K562 (cell line): Measurements from ENCODE around the gene PPT1. TPM values are rescaled to one million over a fixed set of nuclear protein-coding genes. Genes with fewer than 3 reads are reported as not detected.

Experiments used
- CCAR2 ChIP-seq: fragments of 200-400 bp; formaldehyde crosslinking; IDR thresholded peaks from 2 replicates; pipeline ENCODE4 v1.6.1; 2017; ENCODE audit warnings: mild to moderate bottlenecking, low read depth, low read length
- CREB3 ChIP-seq: fragments of 450-650 bp; conservative IDR thresholded peaks from 2 replicates; pipeline ENCODE4 v1.6.1; 2016; ENCODE audit warnings: missing genetic modification characterization, low read depth, mild to moderate bottlenecking, missing compliant biosample characterization, moderate library complexity
- ESRRA ChIP-seq: fragments of 450-650 bp; IDR thresholded peaks from 2 replicates; pipeline ENCODE4 v1.6.1; 2014; ENCODE audit warnings: low read depth, mild to moderate bottlenecking, moderate library complexity, borderline replicate concordance
- FOXA1 ChIP-seq: fragments of 450-650 bp; IDR thresholded peaks from 2 replicates; pipeline ENCODE4 v1.6.1; 2016; ENCODE audit warnings: mild to moderate bottlenecking, borderline replicate concordance
- GMEB1 ChIP-seq: fragments of 250-450 bp; sonication (Bioruptor Pico); IDR thresholded peaks from 2 replicates; pipeline ENCODE4 v1.4.0; 2020; ENCODE audit warnings: mild to moderate bottlenecking
- MAFF ChIP-seq: IDR thresholded peaks from 2 replicates; pipeline ENCODE4 v1.6.1; 2012; ENCODE audit warnings: low read length, improper control_type of control experiment
- MAFG ChIP-seq: fragments of 450-650 bp; conservative IDR thresholded peaks from 2 replicates; pipeline ENCODE4 v1.6.1; 2016; ENCODE audit warnings: missing genetic modification characterization, missing compliant biosample characterization
- MLX ChIP-seq, 2 experiments: fragments of 450-650 bp in 1 of 2; sonication (generic) in 1 of 2; formaldehyde crosslinking; conservative IDR thresholded peaks; 2 replicates each; pipeline versions ENCODE4 v1.4.0 to v1.8.1; 2020 to 2022; ENCODE audit warnings: mild to moderate bottlenecking in 1 of 2, missing genetic modification reagents in 1 of 2
- PRDM10 ChIP-seq: fragments of 450-650 bp; IDR thresholded peaks from 2 replicates; pipeline ENCODE4 v1.6.1; 2018; ENCODE audit not compliant: partially characterized antibody
- RAD51 ChIP-seq: fragments of 450-650 bp; IDR thresholded peaks from 2 replicates; pipeline ENCODE4 v1.7.1; 2016; ENCODE audit warnings: low read depth, mild to moderate bottlenecking, borderline replicate concordance
- RCOR1 ChIP-seq, 2 experiments: IDR thresholded peaks; 2 replicates each; pipeline ENCODE4 v1.6.1; 2012; ENCODE audit warnings: low read depth in 2 of 2, low read length in 2 of 2, borderline replicate concordance in 1 of 2, improper control_type of control experiment in 1 of 2
- SPI1 ChIP-seq: IDR thresholded peaks from 2 replicates; pipeline ENCODE4 v1.6.1; 2011; ENCODE audit warnings: low read depth, low read length, control low read depth, borderline replicate concordance
- ZNF165 ChIP-seq: fragments of 250-450 bp; sonication (Bioruptor Pico); IDR thresholded peaks from 2 replicates; pipeline ENCODE4 v1.4.0; 2020; ENCODE audit warnings: borderline replicate concordance
- ZNF263 ChIP-seq: sonication (generic); formaldehyde crosslinking; IDR thresholded peaks from 2 replicates; pipeline ENCODE4 v1.8.0; 2022; ENCODE audit warnings: mild to moderate bottlenecking, missing genetic modification reagents, borderline replicate concordance
- polyA plus RNA-seq, 8 experiments: library from polyadenylated mRNA; depleted of rRNA in 4 of 8; stranded (reverse) in 5 of 8; unstranded in 3 of 8; fragments of >200 nt; fragmentation: Nextera tagmentation in 2 of 8; fragmentation: Illumina TruSeq in 1 of 8; extraction: Ambion mirVana in 2 of 8; extraction: Trizol in 1 of 8; gene quantifications; 2 replicates each; pipeline versions ENCODE4 v1.2.1 to v1.2.3, GENCODE V29; 2011 to 2014; ENCODE audit warnings: inconsistent platforms in 1 of 8, missing spikeins in 1 of 8
- total RNA-seq, 7 experiments: library from RNA; depleted of rRNA in 6 of 7; stranded (reverse); fragments of >200 nt in 6 of 7; fragmentation: Illumina TruSeq in 2 of 7; extraction: Trizol in 2 of 7; gene quantifications; 2 replicates each; pipeline versions ENCODE4 v1.2.1 to v1.2.3, GENCODE V29; 2011 to 2021; ENCODE audit warnings: low replicate concordance in 1 of 7

The PPT1 gene
- total and polyA plus RNA-seq, 9 of the 15 experiments (the other 6 are each of a cell fraction or from before 2014, with no cell fraction given), result 72.2 to 285 (median 143) TPM

- 0 out of 2 replicates have a peak, but pooled peaks have one; percentile 28 for TF ChIP-seq GMEB1
- no peak for TF ChIP-seq FOXA1
- no peak for TF ChIP-seq ZNF165 (CRISPR knock-in tag)
- TF ChIP-seq ESRRA, result peak; percentile 9
- peak; percentile 45; the same call in 1 of the 2 replicates for TF ChIP-seq ZNF263 (CRISPR knock-in tag)
- TF ChIP-seq PRDM10, result peak; percentile 43
- TF ChIP-seq MLX (CRISPR knock-in tag; conservative IDR thresholded peaks at IDR 0.05), result no peak
- peak; percentile 68; the same call in 1 of the 2 replicates for TF ChIP-seq RAD51
- no peak for TF ChIP-seq CREB3 (tag)
- TF ChIP-seq MAFF, result no peak; the same call in 1 of the 2 replicates
- 0 out of 2 replicates have a peak, but pooled peaks have one; percentile 12 for TF ChIP-seq SPI1
- TF ChIP-seq MAFG (tag), result no peak
- no peak for TF ChIP-seq CCAR2
- peak in 1 of 2 experiments; percentile 70; a peak in 2 of 4 replicates for TF ChIP-seq RCOR1 (IDR thresholded peaks at IDR 0.05; ENCODE audit: borderline replicate concordance in 1 of 2, low read depth in 2 of 2, low read length in 2 of 2)
Observed at GRCh38 chr1:40040511-40041465, 56.3 kb downstream of the PPT1 start, which contains the start of gene CAP1 (continued).
